ENCODE results near the gene ARMC7. TPM values are rescaled to one million over a fixed set of nuclear protein-coding genes. Genes with fewer than 3 reads are reported as not detected.
"Not testable (repeated sequence)": the region's sequence is repeated elsewhere in the genome, so short reads cannot be mapped to it uniquely, and the experiment has no call there.

The ARMC7 gene
- 1.2 and 14.2 TPM in 2 replicates for total RNA-seq

DNA sequence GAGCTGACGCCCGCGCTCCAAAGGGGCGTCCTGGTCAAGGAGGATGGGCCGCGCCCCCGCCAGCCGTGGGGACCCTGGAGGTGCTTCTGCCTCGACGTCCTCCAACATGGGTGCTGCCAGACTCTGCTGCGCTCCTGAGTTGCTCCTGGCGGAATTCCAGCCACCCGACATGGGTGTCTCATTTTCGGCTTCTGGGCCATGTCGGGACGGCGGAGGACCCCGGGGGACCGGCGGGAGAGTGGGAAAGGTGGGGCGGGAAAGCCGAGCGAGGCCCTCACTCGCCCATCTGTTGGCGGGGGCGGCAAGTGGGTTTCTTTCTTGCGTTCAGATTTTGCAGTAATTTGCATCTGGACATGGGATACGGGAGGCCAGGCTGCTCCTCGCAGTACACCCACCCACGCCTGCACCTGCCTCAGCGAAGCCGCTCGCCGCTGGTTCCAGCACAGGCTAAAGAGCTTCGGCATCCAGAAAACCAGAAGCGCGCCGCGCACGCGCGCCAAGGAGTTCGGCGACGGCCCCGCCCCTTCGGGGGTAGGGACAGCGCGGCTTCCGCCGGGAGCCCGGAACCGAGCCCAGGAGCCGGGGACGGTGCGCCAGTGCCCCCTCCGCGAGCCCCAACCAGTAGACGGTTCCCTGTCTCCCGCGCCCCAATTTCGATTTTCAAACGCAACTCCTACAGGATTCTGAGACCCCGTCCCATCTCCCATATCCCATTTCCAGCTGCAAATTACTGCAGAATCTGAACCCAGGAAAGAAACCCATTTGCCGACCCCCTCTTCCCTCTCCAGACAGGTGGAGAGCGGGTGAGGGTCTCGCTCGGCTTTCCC, at the start of gene ARMC7:
Gene ARMC7, plus strand, starts transcription at position 563 of the 827 bp plus-strand sequence. CDS start 320 bp downstream, outside the sequence.
- DNase-seq (ENCODE audit: low read depth) = peak; percentile 77

DNA sequence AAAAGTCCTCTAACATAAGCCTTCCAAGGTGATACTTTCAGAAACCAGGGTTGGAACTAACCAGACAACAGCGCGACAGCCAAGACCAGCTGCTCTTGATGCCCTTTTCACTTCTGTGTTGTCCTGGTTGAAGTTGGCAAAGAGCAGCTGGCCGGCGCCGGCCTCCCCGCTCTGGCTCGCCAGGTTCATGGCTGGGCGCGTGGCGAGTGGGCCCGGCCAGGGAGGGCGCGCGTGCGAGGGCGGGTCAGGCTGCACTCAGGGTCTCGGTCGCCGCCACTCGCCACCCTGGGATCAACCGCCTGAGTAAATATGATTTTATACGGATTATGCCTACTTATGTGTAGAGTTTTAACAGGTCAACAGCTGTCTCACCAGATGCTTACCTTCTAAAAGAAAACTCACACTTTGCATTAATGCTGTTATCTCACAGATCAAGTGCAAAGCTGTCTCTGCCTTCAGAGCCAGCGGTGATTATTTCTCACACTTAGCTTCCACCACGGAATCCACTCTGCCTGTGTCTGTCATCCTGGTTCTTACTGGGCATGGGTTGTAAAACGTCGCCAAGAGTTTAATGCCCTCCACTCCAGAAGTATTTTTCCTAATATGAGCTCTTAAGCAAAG, 49.2 kb upstream of the ARMC7 start:
- no peak for DNase-seq (ENCODE audit: low read depth)

DNA sequence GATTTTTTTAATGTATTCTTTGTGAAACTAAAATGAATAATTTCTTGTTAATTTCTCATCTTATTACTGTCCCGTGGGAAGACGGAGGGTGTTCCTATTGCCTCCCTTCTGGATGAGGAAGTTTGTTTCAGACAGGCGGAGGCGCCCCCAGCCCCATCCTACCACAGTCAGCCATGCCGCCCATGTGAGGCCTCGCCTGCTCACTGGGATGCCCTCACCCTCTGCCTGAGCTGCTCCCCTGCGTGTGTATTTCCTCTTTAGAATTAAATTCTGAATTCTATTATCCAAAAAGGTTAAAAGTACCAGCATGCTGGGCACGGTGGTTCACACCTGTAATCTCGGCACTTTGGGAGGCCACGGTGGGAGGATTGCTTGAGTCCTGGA, 48.7 kb upstream of the ARMC7 start:
- no peak for DNase-seq (ENCODE audit: low read depth)

DNA sequence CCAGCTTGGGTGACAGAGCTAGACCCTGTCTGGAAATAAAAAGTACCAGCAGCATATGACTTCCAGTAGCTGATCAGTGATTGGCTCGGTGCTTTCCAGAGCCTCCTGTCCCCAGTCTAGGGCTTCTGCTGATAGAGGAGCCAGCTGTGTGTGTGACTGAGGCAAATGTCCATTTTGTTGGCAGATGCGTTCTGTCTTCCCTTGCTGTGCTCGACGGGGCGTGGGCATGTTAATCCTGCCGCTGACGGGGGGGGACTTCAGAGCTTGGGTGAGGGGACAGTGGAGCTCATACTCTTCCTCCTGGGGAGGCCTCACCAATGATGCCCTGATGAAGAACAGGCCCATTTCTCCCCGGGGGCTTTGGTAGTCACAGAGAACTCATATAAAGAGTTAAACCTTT, 48.2 kb upstream of the ARMC7 start:
- no peak for DNase-seq (ENCODE audit: low read depth)

DNA sequence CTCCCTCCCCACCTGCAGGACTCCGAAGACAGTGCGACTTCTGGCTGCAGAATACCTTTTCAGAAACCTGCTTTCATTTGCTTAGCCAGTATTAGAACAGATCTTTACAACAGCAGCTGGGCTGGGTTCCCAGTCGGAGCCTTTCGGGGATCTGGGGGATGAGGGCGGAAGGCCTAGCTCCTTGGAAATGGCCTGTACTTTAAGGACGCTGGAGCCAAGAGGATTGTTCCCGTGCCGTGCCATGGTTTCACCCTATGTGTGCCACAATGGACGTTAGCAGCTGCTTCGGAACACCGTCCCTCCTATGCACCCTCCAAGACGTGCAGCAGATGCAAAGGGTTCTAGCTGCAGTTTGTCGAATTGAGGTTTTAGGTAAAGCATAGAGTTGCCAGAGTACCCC, 46.6 kb upstream of the ARMC7 start:
- no peak for DNase-seq (ENCODE audit: low read depth)

DNA sequence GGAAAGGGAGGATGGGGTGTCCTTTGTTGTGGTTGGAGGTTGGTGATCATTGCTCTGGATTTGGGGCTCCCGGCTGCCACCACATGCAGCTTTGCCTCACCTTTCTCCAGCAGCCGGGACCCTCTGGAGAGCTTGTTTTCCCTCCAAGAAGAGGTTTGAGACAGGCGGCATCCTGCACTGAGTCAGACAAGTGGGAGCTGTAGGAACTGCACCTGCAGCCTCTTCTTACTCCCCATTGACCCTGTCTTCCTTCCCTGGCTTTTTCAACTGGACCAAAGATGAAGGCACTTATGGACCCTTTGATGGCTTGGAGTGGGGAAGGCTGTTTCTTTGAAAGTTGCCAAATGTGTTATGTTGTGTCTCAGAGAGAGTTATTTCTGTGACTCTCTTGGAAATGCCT, 46.1 kb upstream of the ARMC7 start:
- DNase-seq (ENCODE audit: low read depth) = no peak

DNA sequence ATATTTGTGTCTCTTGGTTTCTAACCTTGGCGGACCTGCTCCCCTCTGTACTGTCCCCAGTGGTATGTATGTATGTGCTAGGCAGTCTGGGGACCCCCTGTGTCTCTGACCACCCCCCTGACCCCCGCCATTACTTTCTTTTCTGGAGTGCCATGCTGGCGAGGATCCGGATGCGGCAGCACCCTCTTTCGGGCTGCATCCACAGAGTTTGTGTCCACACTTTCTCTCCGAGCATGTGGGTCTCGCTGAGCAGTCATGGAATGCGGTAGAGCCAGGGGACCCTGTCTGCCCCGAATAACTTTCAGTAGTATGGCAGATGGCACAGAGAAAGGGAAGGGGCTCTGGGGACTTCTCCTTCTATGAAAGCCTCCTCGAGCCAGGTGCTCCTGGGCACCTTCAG, 45.7 kb upstream of the ARMC7 start:
- DNase-seq (ENCODE audit: low read depth) = no peak

DNA sequence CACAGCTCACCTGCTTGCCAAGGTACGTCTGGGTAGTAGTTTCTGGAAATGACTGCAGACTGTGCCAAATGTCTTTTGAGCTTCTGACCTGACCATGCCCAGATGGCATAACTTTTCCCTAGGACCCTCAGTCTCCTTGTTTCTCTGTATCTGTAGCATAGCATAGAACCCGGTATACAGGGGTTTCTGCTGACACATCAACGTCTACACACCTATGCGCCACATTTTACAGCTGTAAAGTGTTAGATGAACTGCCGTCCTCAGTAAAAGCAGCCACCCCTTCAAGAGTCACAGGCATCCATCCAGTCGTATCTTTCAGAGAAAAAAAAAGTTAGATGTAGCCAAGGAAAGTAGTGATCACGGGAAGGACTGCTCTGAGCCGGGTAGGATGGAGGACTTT, 45.3 kb upstream of the ARMC7 start:
- no peak for DNase-seq (ENCODE audit: low read depth)

DNA sequence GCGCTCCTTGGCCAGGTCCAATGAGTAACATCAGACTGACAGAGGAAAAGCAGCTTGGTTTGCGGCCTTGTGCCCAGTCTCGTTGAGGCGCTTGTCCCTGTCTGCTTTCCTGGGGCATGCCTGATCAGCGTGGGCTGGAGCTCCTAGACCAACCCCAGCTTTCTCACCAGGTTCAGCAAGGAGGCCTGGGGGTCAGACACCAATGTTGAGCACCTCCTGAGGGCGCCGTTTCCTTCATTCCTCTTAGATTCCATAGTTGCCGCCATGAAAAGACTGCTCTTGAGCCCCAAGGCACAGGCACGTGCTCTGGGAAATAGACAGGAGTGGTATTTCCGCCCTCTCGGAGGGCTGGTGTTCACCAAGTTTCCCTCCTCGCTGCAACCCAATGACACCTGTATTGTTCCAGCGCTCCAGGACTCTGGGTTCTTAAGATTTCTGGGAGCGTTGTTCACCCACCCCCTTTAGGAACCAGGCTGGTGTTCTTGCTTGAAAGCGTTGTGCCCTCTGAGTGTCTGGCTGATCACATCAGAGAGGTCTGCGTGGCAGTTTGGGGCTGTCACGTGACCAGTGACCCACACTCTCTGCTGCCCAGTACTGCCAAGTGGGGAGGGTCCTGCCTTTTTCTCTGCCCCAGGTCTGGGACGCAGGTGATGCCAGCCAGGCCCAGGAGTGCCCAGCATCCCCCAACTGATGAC, 44.8 kb upstream of the ARMC7 start:
- DNase-seq (ENCODE audit: low read depth) = no peak

DNA sequence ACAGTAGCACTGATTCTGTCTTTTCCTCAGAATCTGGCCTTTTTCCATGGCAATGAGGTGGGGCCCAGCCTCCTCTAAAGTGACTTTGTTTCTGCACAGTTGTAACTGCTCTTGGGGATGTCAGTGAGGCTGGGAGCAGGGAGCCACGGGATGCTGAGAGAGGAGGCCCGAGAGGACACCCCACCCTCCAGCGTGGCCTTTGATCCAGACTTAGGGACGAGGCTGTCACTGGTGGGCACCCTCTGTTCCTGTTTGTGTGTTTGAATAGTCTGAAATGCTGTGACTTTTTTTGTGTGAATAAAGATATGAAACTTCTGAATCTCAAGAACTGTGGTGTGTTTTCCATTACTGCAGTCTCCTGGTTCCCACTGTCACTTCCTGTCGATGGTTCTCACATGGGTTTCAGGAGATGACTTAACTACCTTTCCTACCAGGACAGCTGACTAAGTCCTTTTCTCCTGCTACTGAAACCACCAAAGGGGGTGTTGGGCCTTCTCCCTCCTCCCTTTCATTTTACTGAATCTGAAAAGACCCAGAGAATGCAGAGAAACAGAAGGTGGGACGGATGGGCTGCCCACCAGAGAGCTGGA, 44.1 kb upstream of the ARMC7 start:
- DNase-seq (ENCODE audit: low read depth) = peak; percentile 52

DNA sequence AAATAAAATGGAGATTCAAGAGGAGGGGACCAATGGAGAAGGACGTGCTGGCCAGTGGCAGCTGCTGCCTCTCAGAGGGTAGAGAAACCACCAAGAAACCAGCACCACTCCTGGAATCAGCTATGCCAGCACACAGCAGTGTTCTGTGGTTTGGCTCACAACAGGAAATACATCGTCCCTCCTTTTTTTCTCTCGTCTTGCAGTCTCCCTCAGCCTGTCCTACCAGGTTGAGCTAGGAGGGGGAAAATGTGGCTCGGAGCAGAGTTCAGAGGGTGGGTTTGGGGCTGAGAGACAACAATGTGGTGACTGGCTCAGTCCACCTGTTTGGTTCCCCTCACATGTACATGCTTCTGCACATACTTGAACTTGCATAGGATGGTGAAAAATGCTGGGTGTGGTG, 41.9 kb upstream of the ARMC7 start:
- no peak for DNase-seq (ENCODE audit: low read depth)

DNA sequence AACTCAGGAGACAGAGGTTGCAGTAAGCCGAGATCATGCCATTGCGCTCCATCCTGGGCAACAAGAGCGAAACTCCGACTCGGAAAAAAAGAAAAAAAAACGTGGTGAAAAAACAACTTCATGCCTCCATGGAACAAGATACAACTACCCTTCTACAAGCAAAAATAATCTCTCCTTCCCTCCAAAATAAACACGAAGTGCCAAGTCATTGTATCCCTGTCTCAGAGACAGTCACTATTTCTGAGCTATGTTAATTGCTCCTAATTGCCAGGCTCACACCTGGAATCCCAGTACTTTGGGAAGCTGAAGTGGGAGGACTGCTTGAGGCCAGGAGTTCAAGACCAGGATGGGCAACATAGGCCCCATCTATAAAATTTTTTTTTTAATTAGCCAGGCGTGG, 41.0 kb upstream of the ARMC7 start:
- no peak for DNase-seq (ENCODE audit: low read depth)

DNA sequence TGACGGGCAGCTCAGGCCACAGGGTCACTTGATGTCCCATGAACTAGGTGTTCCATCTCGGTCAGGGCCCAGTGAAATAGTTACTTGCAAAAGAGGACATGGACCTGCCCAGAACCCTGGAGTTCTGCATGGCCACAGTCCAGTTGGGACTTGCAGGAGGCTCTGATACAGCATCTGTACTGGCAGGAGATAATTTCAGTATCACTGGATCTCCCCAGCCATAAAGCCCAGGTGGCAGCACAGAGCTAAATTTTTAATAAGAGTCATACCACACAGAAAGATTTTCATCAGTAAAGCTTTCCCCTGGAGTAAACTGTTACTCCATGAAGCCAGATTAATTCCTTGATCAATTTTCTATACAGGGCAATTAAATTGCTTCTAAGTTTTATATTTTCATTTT, 40.0 kb upstream of the ARMC7 start:
- DNase-seq (ENCODE audit: low read depth) = no peak

DNA sequence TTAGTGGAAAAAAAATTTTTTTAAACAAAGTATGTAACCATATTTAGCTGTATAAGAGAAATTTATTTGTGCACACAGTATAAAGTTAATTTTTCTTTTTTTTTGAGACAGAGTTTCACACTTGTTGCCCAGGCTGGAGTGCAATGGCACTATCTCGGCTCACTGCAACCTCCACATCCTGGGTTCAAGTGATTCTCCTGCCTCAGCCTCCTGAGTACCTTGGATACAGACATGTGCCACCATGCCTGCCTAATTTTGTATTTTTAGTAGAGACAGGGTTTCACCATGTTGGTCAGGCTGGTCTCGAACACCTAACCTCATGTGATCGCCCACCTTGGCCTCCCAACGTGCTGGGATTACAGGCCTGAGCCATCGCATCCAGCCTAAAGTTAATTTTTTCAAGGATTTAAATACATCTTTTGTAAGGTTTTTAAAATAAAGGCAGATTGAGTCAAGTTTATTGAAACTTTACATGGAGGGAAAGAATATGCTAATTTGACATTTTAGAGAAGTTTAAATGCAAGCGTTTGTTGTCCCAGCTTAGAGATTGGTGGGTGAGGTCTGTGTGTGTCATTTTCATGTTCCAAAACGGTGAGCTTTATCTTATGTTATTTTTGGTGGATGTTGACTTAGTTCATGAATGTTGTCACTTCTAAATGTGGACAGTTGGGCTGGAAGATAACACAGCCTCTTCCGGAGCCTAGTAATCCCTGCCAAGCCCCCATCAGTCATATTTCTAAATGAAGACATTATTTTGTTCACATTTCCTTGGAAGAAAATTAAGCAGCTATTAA, 38.1 kb upstream of the ARMC7 start:
- not testable (repeated sequence) for DNase-seq (ENCODE audit: low read depth)

DNA sequence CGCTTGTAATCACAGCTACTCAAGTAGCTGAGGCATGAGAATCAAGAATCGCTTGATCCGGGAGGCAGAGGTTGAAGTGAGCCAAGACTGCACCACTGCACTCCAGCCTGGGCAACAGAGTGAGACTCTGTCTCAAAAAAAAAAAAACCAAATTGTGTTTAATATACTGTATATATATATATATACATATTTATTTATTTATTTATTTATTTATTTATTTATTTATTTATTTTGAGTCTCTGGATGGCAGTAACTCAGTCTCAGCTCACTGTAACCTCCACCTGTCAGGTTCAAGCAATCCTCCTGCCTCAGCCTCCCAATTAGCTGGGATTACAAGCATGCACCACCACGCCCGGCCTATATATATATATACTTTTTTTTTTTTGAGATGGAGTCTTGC, 36.9 kb upstream of the ARMC7 start:
- DNase-seq (ENCODE audit: low read depth) = not testable (repeated sequence)

DNA sequence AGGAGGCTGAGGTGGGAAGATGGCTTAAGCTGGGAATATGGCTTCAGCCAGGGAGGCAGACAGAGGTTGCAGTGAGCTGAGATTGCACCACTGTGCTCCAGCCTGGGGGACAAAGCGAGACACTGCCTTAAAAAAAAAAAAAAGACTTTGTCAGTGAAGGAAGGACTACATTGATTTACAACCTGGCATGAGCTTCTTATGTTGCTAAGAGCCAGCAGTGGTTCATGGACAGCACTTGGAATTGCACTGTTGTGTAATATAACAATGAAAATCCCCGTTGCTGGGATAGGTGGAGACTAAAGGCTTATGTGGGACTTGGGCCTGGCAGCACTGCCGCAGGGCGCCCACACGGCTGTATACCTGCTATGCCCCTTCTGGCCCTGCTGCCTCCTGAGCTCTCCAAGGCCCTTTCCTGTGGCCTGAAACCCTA, 36.1 kb upstream of the ARMC7 start:
- peak; percentile 88 for DNase-seq (ENCODE audit: low read depth)

DNA sequence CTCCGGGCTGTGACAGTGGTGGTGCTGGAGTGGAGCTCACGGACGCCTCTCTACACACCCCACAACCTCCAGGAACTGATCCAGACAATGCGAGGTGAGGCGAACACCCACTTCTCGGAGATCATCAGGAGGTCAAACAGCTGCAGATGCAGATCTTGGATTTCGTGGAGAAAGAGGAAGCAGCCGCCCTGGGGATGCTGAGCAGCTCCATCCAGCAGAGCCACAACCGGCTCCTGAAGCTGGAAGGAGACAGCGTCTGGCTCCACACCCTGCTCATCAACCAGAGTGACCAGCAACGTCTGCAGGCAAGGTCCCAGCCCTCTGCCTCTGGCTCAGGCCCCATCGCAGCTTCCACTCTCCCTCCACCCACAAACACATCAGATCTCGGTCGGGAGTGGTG, 35.2 kb upstream of the ARMC7 start:
- DNase-seq (ENCODE audit: low read depth) = no peak

DNA sequence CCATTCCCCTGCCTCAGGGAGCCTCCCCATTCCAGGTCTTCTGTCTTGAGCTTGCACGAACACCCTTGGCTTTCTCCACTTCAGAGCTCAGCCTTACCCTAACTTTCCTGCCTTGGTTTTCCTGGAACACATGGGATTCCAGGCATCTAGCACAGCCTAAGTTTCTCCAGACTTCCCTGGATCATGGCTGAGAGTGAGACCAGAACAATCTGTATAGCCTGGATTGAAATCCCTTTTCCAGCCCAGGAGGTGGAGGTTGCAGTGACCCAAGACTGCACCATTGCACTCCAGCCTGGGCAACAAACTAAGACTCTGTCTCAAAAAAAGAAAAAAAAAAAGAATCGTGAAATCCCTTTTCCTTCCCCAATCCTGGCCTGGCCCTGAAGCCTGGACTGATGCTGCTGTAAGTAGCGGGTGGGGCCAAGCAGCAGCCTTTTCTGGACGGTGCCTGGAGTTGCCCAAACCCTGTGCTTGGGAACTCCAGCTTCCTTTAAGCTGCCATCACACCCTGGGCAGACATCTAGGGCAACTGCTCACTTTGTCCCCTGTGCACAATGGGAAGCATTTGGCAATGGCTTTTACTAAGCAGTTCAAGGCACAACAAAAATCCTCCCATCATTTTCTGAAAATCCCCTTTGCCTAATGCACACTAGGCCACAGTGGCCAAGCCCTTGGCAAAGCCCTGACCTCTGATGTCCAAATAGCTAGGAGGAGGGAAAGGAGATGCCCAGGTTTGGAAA, 34.0 kb upstream of the ARMC7 start:
- no peak for DNase-seq (ENCODE audit: low read depth)

DNA sequence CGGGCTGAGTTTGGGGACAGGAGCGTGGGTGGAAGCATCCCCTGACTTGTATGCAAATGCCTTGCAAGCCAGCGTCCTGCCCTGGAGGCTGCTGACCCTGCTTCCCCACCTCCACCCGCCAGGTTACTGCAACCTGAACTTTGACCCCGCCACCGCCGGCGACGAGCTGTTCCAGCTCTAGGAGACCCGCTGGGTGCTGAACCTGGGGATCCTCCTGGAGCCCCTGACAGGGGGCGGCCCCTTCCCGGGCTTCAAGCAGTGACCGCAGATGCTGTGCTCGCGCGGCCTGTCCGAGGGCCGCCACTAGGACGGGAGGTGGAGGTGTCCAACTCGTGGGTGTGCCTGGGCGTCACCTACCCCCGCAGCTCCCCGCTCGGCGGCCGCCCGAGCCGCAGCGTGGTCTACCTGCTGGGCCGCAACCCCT, 32.7 kb upstream of the ARMC7 start:
- no peak for DNase-seq (ENCODE audit: low read depth)

DNA sequence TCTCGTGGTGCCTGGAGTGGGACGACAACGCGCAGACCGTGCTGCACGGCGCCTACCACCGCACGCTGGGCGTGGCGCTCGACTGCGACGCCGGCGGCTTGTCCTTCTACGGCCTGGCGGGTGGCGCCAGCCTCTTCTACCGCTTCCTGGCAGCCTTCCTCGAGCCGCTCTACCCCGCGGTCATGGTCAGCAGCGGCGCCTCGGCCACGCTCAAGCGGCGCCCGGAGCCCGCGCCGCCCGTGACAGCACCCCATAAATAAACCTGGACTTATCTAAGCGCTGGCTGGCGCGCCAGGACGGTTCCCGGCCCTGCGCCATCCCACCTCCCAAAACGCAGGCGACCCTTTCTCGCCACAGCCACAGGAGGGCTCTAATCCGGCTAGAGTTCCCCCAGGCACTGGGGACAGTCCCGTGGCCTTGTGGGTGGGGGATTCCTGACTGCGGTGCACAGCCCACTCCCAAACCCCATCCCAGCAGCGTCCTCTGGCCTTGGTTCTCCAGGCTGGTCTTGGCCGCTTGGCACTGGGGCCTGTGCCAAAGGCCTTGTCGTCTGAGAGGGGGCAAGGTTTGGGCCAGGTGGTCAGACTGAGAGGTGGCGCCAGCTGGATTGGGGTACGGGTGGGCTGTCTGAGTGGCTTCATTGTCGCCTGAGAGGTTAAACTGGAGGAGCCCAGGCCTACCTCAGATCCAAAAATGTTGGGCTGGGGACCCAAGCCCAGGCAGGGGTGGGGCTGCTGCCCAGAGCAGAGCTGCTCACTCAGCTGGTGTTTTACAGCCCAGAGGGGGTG, 32.1 kb upstream of the ARMC7 start:
- DNase-seq (ENCODE audit: low read depth) = peak; percentile 25

All from renal cortical epithelial cell (primary cell).